Spinal cord (tissue), 10 donors: Measurements from ENCODE around the gene CPVL. TPM values are rescaled to one million over a fixed set of nuclear protein-coding genes. Genes with fewer than 3 reads are reported as not detected.
A peak's percentile ranks its signal among the peaks of the same experiment; 100 is the strongest.

Experiments
- DNase-seq, 6 donors: peaks; one replicate each; pipeline versions ENCODE4 v3.0.0 to v3.0.0-alpha.2; 2013 to 2015; ENCODE audit warnings: low spot score in 6 of 6, low read depth in 4 of 6
- H3K27ac ChIP-seq: one replicate; pipeline ENCODE4 v1.5.1; 2013; ENCODE audit warnings: low read depth, low read length, control low read depth
- H3K27me3 ChIP-seq: one replicate; pipeline ENCODE4 v1.6.1; 2013; ENCODE audit warnings: low read length; ENCODE audit not compliant: control insufficient read depth, insufficient read depth
- H3K36me3 ChIP-seq: one replicate; pipeline ENCODE4 v1.6.1; 2013; ENCODE audit warnings: low read length; ENCODE audit not compliant: control insufficient read depth, insufficient read depth
- H3K4me1 ChIP-seq: one replicate; pipeline ENCODE4 v1.6.1; 2013; ENCODE audit warnings: low read length; ENCODE audit not compliant: control insufficient read depth, insufficient read depth
- H3K4me3 ChIP-seq: one replicate; pipeline ENCODE4 v1.5.1; 2013; ENCODE audit warnings: low read depth, low read length, control low read depth
- H3K9me3 ChIP-seq: one replicate; pipeline ENCODE4 v1.6.1; 2013; ENCODE audit warnings: low read length; ENCODE audit not compliant: control insufficient read depth, insufficient read depth
- WGBS: methylation state at CpG from one replicate; pipeline ENCODE4 v1.1.5; 2013; ENCODE audit warnings: missing lambda C conversion rate; ENCODE audit not compliant: insufficient coverage; 5-methylcytosine and 5-hydroxymethylcytosine counted together
- polyA plus RNA-seq, 2 donors: library from polyadenylated mRNA; unstranded; fragments of 120-200 nt; gene quantifications; one replicate each; pipeline ENCODE4 v1.2.1, GENCODE V29; 2013; ENCODE audit not compliant: insufficient read length in 2 of 2
- total RNA-seq, 2 donors: library from RNA; depleted of rRNA in 1 of 2; stranded (reverse); fragments of 120-200 nt in 1 of 2; fragments of >200 nt in 1 of 2; gene quantifications; one replicate each; pipeline versions ENCODE4 v1.2.3 to v1.2.4, GENCODE V29; 2013 to 2014
- donor health status: healthy.

Gene CPVL
- total and polyA plus RNA-seq, 4 donors = 14.2 to 42.2 (median 14.9) TPM

DNA sequence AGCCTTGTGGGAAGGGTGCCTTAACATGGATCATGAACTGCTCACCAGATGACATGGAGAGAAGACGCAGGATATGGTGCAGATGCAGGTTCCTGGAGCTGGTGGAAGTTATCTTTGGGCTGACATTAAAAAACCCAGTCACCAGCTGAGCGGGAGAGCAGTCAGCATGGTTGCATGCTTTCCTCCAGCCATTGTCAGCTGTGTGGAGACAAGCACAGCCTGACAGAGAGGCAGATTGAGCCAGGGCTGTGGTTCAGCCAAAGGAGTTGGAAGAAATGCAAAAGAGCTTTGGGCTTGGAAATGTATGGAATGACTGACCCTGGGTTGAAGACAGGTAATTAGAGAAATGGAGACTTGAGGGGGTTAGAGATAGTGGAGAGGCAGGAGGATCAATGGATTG, 79.7 kb downstream of the CPVL start:
- H3K27me3 ChIP-seq = no peaks in the 10 kb centered on the region
- DNase-seq = no peak
- H3K9me3 ChIP-seq = no peaks in the 10 kb centered on the region
- WGBS = 93% methylated on average over 2 of the region's 2 CpGs
- no peaks in the 10 kb centered on the region for H3K4me1 ChIP-seq
- H3K27ac ChIP-seq = no peak overlapping the region
- H3K4me3 ChIP-seq = no peak overlapping the region
- no peaks in the 10 kb centered on the region for H3K36me3 ChIP-seq

DNA sequence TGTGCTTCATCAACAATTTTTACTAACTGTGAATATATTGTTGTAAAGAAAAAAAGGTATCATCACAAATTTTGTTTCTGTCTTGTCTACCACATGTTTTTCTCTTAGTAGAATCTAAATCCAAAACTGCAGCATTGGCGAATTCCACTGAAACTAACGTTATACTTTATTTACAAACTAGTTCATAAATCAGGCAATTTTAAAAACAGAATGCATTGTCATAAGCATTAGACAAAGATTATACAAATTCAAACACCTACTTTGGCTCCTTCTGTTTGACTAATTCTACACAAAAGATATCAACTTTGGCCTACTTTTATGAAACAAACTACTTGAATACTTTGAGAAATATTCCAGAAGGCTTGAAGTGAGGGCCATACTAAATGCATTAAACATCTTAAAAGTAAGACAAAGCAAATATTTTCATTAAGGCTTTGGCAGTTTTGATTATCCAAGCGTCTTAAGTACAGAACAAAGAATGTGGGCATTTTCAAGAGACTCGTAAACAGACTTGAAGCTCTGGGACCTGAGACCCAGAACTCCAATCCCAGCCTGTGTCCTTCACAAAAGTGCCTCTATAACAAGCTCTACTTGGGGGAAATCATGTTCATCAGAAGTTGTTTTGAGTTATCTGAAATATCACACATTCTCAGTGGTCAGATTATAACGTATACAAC, 81.0 kb downstream of the CPVL start:
- DNase-seq = no peak
- Histone ChIP-seq H3K27ac (no peak overlapping the region), H3K9me3 (no peaks in the 10 kb centered on the region), H3K4me3 (no peak overlapping the region), H3K4me1 (no peaks in the 10 kb centered on the region), H3K27me3 (no peaks in the 10 kb centered on the region), H3K36me3 (no peaks in the 10 kb centered on the region)
- 83% methylated on average over 1 of the region's 5 CpGs for WGBS

DNA sequence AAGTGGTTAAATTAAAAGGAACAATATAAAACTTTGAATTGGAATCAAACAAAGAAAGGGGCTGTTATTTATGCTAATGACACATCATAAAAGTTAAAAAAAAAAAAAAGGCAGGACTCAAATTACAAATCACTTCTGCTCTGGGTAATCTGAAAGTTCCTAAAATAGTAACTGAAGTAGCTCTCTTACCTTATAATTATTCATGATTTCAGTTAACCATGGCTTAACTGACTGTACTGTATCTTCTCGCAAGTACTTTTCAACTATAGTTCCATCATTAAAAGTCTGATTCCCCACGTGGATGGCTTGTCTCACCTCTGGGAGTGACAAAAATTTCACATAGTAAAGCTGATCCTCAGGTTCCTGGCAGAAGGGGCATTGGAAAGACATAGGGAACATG, 82.5 kb downstream of the CPVL start:
- H3K36me3 ChIP-seq = no peaks in the 10 kb centered on the region
- WGBS = 100% methylated on average over 1 of the region's 2 CpGs

DNA sequence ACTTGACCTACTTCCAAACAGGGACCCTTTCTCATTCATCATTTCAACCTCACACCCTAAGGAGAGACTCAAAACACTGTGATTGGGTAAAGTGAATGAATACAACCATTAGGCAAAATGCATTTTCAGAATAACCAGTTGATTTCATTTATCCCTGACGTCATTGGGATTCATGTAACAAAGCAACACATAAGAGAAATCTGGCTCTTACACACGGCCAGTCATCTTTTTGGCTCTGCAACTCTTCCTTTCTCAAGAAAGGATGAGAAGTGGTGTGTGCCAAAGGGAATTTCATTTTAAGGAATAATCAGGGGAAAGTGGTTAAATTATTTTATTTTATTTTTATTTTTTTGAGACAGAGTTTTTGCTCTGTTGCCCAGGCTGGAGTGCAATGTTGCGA, 83.1 kb downstream of the CPVL start:
- WGBS = 100% methylated on average over 1 of the region's 3 CpGs
- H3K9me3 ChIP-seq = no peaks in the 10 kb centered on the region
- no peaks in the 10 kb centered on the region for H3K4me1 ChIP-seq
- H3K27me3 ChIP-seq = no peaks in the 10 kb centered on the region
- H3K36me3 ChIP-seq = no peaks in the 10 kb centered on the region
- no peak overlapping the region for H3K4me3 ChIP-seq
- DNase-seq = peak in 1 of 6 donors; percentile 34
- H3K27ac ChIP-seq = no peak overlapping the region

More for the DNA sequence above, 82.5 kb downstream of the CPVL start:
- DNase-seq = no peak
- H3K27me3 ChIP-seq = no peaks in the 10 kb centered on the region
- no peaks in the 10 kb centered on the region for H3K4me1 ChIP-seq
- H3K9me3 ChIP-seq = no peaks in the 10 kb centered on the region
- no peak overlapping the region for H3K4me3 ChIP-seq
- no peak overlapping the region for H3K27ac ChIP-seq

DNA sequence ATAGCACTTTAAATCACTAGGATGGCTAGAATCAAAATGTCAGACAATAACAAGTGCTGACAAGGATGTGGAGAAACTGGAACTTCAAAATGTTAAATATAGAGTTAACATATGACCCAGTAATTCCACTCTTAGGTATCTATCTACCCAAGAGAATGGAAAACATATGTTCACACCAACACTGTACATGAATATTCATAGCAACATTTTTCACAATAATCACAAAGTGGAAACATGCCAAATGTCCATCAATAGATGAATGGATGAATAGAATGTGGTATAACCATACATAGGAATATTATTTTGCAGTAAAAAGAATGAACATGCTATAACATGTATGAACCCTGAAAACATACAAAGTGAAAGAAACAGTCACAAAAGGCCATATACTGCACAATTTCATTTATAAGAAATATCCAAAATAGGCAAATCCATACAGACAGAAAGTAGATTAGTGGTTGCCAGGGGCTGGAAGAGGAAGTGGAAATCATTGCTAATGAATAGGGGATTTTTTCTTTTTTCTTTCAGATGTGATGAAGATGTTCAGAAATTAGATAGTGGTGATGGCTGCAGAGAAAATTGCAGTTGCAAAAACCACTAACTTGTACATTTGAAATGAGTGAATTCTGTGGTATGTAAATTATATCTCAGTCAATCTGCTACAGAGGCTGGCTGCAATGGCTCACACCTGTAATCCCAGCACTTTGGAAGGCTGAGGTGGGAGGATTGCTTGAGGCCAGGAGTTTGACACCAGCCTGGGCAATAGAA, 93.0 kb downstream of the CPVL start:
- DNase-seq = no peak
- Histone ChIP-seq H3K36me3 (no peaks in the 10 kb centered on the region), H3K27ac (no peak overlapping the region), H3K27me3 (no peaks in the 10 kb centered on the region), H3K9me3 (peaks cover 4% of the 10 kb centered on the region), H3K4me3 (no peak overlapping the region), H3K4me1 (no peaks in the 10 kb centered on the region)

DNA sequence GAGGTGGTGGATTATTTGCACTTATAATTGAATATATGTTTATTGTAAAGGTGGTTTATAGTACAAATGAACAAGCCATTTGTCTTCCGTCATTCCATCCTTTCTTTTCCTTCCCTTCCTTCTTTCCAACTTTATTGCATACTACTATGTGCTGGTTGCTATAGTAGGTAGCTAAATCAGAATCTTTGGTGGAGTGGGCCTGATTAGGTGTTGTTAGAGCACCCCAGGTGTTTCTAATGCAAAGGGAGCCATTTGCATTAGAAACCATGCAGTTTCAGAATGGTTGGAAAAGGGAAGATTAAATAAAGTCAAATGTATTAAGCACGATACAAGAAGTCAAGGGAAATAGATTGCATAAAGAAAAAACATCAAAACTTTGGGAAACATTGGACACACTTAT, 99.4 kb downstream of the CPVL start:
- Histone ChIP-seq H3K27ac (no peak overlapping the region), H3K9me3 (peaks cover 3% of the 10 kb centered on the region), H3K27me3 (no peaks in the 10 kb centered on the region), H3K4me1 (peaks cover 3% of the 10 kb centered on the region), H3K36me3 (no peaks in the 10 kb centered on the region), H3K4me3 (no peak overlapping the region)
- WGBS = no CpG with 5 or more reads among the region's 2 CpGs
- no peak for DNase-seq

DNA sequence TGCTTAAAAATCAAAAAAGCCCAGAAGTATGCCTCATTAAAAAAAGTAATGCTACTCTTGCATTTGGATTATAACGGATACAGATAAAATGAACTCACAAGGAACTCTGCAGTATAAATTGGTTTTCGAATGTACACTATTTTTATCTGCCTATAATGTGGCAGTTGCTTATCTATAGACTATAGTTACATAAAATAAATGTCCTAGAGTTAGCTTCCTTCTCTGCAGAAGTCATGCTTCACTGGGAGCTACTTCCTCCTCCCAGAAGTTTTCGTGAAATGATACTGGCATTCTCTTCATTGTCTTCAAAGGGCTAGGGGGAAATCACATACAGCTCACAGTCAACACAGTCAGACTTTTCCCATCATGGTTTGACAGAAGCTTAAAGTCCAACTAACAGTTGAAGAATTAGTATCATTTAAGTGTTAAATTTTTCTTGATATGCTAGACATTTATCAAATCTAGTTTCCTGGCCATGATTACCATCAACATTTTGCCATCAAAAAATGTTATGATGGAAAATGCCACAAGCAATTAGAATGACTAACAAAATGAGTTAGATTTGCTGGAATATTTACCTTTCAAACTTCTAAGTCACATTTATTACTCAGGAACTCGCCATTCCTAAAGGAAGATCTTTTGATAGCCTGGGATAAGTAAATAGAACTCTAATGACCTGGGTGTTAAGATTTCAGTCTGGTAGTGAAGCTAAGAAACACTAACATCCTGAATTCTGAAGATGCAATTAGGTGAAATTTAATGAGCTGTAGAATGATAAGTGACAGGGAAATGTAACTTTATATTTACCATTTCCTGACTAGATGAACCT, 100.9 kb downstream of the CPVL start:
- Histone ChIP-seq H3K4me3 (no peak overlapping the region), H3K36me3 (no peaks in the 10 kb centered on the region), H3K4me1 (peaks cover 3% of the 10 kb centered on the region), H3K9me3 (peaks cover 3% of the 10 kb centered on the region), H3K27me3 (no peaks in the 10 kb centered on the region), H3K27ac (no peak overlapping the region)
- DNase-seq = no peak
- WGBS = no CpG with 5 or more reads among the region's 4 CpGs

DNA sequence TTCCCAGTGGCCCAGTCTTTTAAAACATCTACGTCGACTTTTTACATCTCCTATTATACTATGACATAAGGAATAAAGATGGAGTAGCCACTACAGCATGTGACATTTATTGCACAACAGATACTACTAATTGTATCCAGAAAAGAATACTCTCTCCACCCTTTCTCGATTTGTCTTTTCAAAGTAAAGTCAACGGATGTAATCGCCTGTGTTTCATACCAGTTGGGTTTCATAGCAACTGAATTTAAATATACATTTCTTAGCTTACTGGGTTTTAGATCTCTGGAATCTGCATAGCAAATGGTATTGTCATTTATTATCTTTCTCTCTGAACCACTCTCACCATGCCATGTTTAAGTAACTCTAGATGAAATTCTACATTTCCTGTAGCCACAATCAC, 101.8 kb downstream of the CPVL start:
- WGBS = no CpG with 5 or more reads among the region's 5 CpGs
- no peak overlapping the region for H3K4me3 ChIP-seq
- DNase-seq = peak in 1 of 6 donors; percentile 40

DNA sequence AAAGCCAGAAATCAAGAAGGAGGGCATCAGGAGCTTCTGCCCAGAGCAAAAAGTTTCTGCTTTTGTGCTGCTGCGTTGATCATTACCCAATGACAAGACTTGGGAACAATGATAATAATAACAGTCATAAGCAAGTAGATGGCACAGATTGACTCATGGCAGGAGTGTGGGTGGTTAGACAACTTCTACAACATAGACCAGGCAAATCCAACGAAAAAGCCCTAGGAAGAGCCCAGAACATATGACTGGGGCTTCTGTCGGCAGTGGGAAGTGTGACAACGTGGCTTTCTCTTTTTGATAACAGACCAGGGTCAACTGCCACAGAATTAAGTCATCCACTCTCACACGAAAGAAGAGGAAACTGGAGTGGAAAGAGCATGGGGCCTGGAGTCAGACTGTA, 102.8 kb downstream of the CPVL start:
- no peak overlapping the region for H3K4me3 ChIP-seq
- H3K27ac ChIP-seq = no peak overlapping the region
- no peaks in the 10 kb centered on the region for H3K27me3 ChIP-seq
- H3K9me3 ChIP-seq = peaks cover 3% of the 10 kb centered on the region
- DNase-seq = no peak
- H3K36me3 ChIP-seq = no peaks in the 10 kb centered on the region
- WGBS = no CpG with 5 or more reads among the region's 5 CpGs
- peaks cover 3% of the 10 kb centered on the region for H3K4me1 ChIP-seq

More for the DNA sequence above, 101.8 kb downstream of the CPVL start:
- peaks cover 3% of the 10 kb centered on the region for H3K4me1 ChIP-seq
- H3K27me3 ChIP-seq = no peaks in the 10 kb centered on the region
- no peaks in the 10 kb centered on the region for H3K36me3 ChIP-seq
- H3K9me3 ChIP-seq = peaks cover 3% of the 10 kb centered on the region
- no peak overlapping the region for H3K27ac ChIP-seq
